Caco-2 (cell line): ENCODE measurements around the gene RPAP2. TPM values are rescaled to one million over a fixed set of nuclear protein-coding genes. Genes with fewer than 3 reads are reported as not detected.

Experiments used
- BruUV-seq: library from RNA; stranded (reverse); fragments of 400-500 nt; replicated peaks from 2 replicates; lab custom pipeline; 2021; lab: Mats Ljungman, UMichigan
- CTCF ChIA-PET: fragments of 300-600 bp; sonication (Branson Sonifier 250); formaldehyde crosslinking; loops from one replicate; lab custom pipeline; 2022; ENCODE audit warnings: antibody characterized with exemption; lab: Charles Lee
- POLR2A ChIA-PET: fragments of 300-600 bp; sonication (Branson Sonifier 250); formaldehyde crosslinking; loops from one replicate; lab custom pipeline; 2022; ENCODE audit warnings: antibody characterized with exemption; lab: Charles Lee
- DNase-seq, 2 experiments: peaks; one replicate each; pipeline versions ENCODE4 v3.0.0 to v3.0.0-alpha.2; 2020 to 2022
- H3K27me3 ChIP-seq: replicated peaks from 2 replicates; pipeline ENCODE4 v1.6.0; 2011; ENCODE audit warnings: low read length; ENCODE audit not compliant: control insufficient read depth, insufficient read depth
- H3K36me3 ChIP-seq: 2 replicates; pipeline ENCODE4 v1.5.1; 2011; ENCODE audit warnings: low read length; ENCODE audit not compliant: control insufficient read depth, insufficient read depth
- H3K4me1 ChIP-seq: fragments of 250-450 bp; sonication (Bioruptor Pico); 2 replicates; pipeline ENCODE4 v1.5.1; 2020; ENCODE audit warnings: mild to moderate bottlenecking
- H3K4me3 ChIP-seq: 2 replicates; pipeline ENCODE4 v1.5.1; 2011; ENCODE audit warnings: low read depth, mild to moderate bottlenecking, control low read depth, low read length
- H3K9me3 ChIP-seq: fragments of 250-450 bp; sonication (Bioruptor Pico); 2 replicates; pipeline ENCODE4 v1.5.1; 2020; ENCODE audit warnings: mild to moderate bottlenecking, moderate library complexity
- H3K27ac Mint-ChIP-seq: one replicate; pipeline ENCODE4 v1.8.0; 2022; ENCODE audit warnings: mixed read lengths; ENCODE audit not compliant: unreplicated experiment
- H3K27me3 Mint-ChIP-seq: one replicate; pipeline ENCODE4 v1.8.0; 2022; ENCODE audit warnings: mixed read lengths; ENCODE audit not compliant: insufficient read depth, unreplicated experiment
- H3K36me3 Mint-ChIP-seq: one replicate; pipeline ENCODE4 v1.8.0; 2022; ENCODE audit warnings: mild to moderate bottlenecking, mixed read lengths; ENCODE audit not compliant: insufficient read depth, unreplicated experiment
- H3K4me1 Mint-ChIP-seq: one replicate; pipeline ENCODE4 v1.8.0; 2022; ENCODE audit warnings: low read depth, mixed read lengths; ENCODE audit not compliant: unreplicated experiment
- H3K4me3 Mint-ChIP-seq: one replicate; pipeline ENCODE4 v1.8.0; 2022; ENCODE audit warnings: mild to moderate bottlenecking, moderate library complexity, mixed read lengths; ENCODE audit not compliant: unreplicated experiment
- H3K9me3 Mint-ChIP-seq: one replicate; pipeline ENCODE4 v1.8.0; 2022; ENCODE audit warnings: mixed read lengths; ENCODE audit not compliant: unreplicated experiment
- intact Hi-C: fragments of 100-400 bp; cut with micrococcal nuclease; formaldehyde crosslinking; loops from one replicate; pipeline ENCODE4 v1.10.0; 2022; ENCODE audit not compliant: unreplicated experiment
- total RNA-seq: library from RNA; stranded (reverse); gene quantifications from 2 replicates; pipeline ENCODE4 v1.2.3, GENCODE V29; 2022
- TF ChIP-seq, protein P1 (sequence below), 2 experiments: fragments of 200-600 bp in 1 of 2; IDR thresholded peaks; 1 replicate in 1 of 2; 2 replicates in 1 of 2; pipeline versions ENCODE4 v1.5.1 to v1.8.0; 2011 to 2022; ENCODE audit warnings: antibody characterized with exemption in 1 of 2, control low read depth in 1 of 2, inconsistent platforms in 1 of 2, low read depth in 1 of 2, low read length in 1 of 2, mild to moderate bottlenecking in 1 of 2, moderate library complexity in 1 of 2; ENCODE audit not compliant: insufficient read depth in 1 of 2, severe bottlenecking in 1 of 2, unreplicated experiment in 1 of 2

The RPAP2 gene
- total RNA-seq, 1 experiment from 2014 or later, result 16.8 TPM

DNA sequence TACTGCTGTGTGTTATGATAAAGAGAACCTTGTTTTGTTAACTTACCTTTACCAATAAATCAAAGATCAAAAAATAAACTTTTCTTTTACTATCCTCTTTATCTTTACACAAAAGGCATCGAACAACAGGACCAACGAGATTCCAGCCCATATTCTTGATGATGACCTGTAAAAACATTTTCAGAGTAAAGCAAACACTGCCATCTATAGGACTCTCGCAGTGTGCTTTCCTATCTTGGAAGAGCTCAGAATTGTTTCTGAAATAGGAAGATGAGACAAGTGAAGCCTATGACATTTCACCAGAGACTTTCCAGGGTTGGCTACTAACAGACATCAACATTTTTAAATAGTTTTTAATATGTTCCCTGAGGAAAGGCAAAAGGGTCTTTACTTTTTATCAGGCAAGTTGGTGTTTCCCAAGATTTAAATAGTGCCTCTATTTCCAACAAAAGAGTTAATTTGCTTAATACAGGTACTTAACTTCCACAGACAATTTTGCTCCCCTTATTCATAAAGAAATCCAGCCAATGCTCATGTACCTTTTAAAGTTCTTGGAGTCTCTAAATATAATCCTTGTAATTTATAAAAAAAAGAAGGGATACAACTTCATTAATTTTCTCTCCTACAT is 7.4 kb upstream of the RPAP2 start:
- TF ChIP-seq, protein P1, sequence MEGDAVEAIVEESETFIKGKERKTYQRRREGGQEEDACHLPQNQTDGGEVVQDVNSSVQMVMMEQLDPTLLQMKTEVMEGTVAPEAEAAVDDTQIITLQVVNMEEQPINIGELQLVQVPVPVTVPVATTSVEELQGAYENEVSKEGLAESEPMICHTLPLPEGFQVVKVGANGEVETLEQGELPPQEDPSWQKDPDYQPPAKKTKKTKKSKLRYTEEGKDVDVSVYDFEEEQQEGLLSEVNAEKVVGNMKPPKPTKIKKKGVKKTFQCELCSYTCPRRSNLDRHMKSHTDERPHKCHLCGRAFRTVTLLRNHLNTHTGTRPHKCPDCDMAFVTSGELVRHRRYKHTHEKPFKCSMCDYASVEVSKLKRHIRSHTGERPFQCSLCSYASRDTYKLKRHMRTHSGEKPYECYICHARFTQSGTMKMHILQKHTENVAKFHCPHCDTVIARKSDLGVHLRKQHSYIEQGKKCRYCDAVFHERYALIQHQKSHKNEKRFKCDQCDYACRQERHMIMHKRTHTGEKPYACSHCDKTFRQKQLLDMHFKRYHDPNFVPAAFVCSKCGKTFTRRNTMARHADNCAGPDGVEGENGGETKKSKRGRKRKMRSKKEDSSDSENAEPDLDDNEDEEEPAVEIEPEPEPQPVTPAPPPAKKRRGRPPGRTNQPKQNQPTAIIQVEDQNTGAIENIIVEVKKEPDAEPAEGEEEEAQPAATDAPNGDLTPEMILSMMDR (IDR thresholded peaks at IDR 0.05; ENCODE audit: insufficient read depth in 1 of 2, low read depth in 1 of 2, low read length in 1 of 2, severe bottlenecking in 1 of 2, unreplicated experiment in 1 of 2), result peak; percentile 25 to 58

DNA sequence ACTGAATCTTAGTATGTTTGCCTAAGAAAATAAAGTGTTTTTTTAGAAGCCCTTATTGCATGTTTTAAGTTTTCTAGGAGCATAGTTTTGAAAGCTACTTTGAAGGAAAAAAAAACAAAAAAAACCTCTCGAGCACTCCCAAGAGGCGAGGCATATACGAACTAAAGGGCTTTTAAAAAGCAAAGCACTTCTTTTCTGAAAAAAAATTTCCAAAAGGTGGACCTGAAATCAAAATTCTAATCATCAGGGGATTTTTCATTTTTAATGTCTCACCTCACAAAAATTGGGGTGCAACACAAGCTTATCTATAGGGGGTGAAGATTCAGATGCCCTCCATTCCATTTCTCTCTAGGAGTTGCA is 666 bp upstream of the RPAP2 start:
- H3K36me3 ChIP-seq, result no peaks in the 10 kb centered on the region
- no peaks in the 10 kb centered on the region; the same call in 1 of the 2 replicates for H3K4me1 ChIP-seq
- Mint-ChIP-seq H3K27me3 (no peaks in the 10 kb centered on the region), H3K27ac (peak overlapping the region; percentile 92), H3K9me3 (no peaks in the 10 kb centered on the region), H3K36me3 (peaks cover 14% of the 10 kb centered on the region), H3K4me3 (peak overlapping the region; percentile 95), H3K4me1 (peaks cover 6% of the 10 kb centered on the region)
- no peak for DNase-seq
- ChIA-PET POLR2A (interaction anchor here (0.6 kb wide), 1 partner anchor 455 kb away, joined by 5 read pairs; no protein-coding TSS in a partner anchor), CTCF (no interaction called here)
- intact Hi-C loops, result loop anchor here (5.0 kb wide), 1 partner anchor 144 kb away; no protein-coding TSS in a partner anchor
- H3K27me3 ChIP-seq, result no peaks in the 10 kb centered on the region
- BruUV-seq, result no TSS peak
- no peaks in the 10 kb centered on the region for H3K9me3 ChIP-seq
- H3K4me3 ChIP-seq, result peak overlapping the region; percentile 53
- TF ChIP-seq, protein P1 (IDR thresholded peaks at IDR 0.05; ENCODE audit: insufficient read depth in 1 of 2, low read depth in 1 of 2, low read length in 1 of 2, severe bottlenecking in 1 of 2, unreplicated experiment in 1 of 2), result no peak

More for the DNA sequence above, 7.4 kb upstream of the RPAP2 start:
- no peak overlapping the region for H3K4me3 ChIP-seq
- H3K27ac Mint-ChIP-seq, result no peak overlapping the region
- H3K4me1 Mint-ChIP-seq, result no peaks in the 10 kb centered on the region
- peak in 1 of 2 experiments; percentile 34 for DNase-seq
- intact Hi-C loops, result loop anchor here (1.0 to 2.0 kb wide), 2 partner anchors 211 to 294 kb away; partner anchors contain the start of gene BTBD8
- no peaks in the 10 kb centered on the region for H3K9me3 Mint-ChIP-seq
- ChIA-PET POLR2A (interaction anchor here (0.5 kb wide), 1 partner anchor 100 kb away, joined by 3 read pairs; no protein-coding TSS in a partner anchor), CTCF (interaction anchor here (0.5 to 1.4 kb wide), 6 partner anchors 286 to 473 kb away, joined by 3 to 14 read pairs (median 4); no protein-coding TSS in a partner anchor)
- 0 out of 2 replicates have a peak, but pooled peaks cover 5% of the 10 kb centered on the region for H3K4me1 ChIP-seq
- H3K36me3 ChIP-seq, result no peaks in the 10 kb centered on the region
- H3K27me3 ChIP-seq, result no peaks in the 10 kb centered on the region
- no peaks in the 10 kb centered on the region for H3K27me3 Mint-ChIP-seq
- H3K36me3 Mint-ChIP-seq, result peaks cover 12% of the 10 kb centered on the region
- H3K4me3 Mint-ChIP-seq, result no peak overlapping the region
- BruUV-seq, result no TSS peak
- H3K9me3 ChIP-seq, result no peaks in the 10 kb centered on the region

DNA sequence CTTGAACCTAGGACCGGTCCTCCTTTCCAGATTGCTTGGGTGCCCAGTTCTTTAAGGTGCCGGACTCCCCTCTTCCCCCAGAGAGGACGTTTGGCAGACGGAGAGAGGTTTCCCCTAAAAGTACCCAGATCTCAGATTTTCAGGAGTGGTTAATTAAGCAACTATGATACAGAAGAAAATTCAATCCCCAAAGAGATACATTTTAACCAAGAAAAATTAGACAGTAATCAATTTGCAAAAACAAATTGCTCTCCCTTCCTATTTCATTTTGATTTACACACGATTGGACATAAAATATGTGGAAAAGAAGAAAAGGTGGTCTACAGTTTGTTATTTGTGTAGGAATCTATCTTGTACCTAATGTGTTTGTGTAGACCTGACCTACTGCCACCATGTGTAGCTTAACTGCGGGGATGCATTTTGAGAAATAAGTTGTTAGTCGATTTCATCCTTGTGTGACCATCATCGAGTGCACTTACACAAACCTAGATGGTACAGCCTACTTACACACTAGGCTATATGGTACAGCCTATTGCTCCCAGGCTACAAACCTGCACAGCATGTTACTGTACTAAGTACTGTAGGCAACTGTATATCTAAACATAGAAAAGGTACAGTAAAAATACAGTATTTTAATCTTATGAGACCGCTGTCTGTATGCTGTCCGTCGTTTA is 755 bp downstream of the RPAP2 start:
- H3K27me3 Mint-ChIP-seq, result no peaks in the 10 kb centered on the region
- ChIA-PET POLR2A (interaction anchor here (0.5 kb wide), 1 partner anchor 862 kb away, joined by 3 read pairs; no protein-coding TSS in a partner anchor), CTCF (no interaction called here)
- Histone ChIP-seq H3K4me3 (peak overlapping the region; percentile 53), H3K27me3 (no peaks in the 10 kb centered on the region), H3K9me3 (no peaks in the 10 kb centered on the region), H3K4me1 (no peaks in the 10 kb centered on the region; the same call in 1 of the 2 replicates), H3K36me3 (no peaks in the 10 kb centered on the region)
- peaks cover 6% of the 10 kb centered on the region for H3K4me1 Mint-ChIP-seq
- H3K27ac Mint-ChIP-seq, result peak overlapping the region; percentile 92
- peaks cover 17% of the 10 kb centered on the region for H3K36me3 Mint-ChIP-seq
- BruUV-seq, result TSS peak; percentile 48
- no peak for DNase-seq
- TF ChIP-seq, protein P1 (IDR thresholded peaks at IDR 0.05; ENCODE audit: insufficient read depth in 1 of 2, low read depth in 1 of 2, low read length in 1 of 2, severe bottlenecking in 1 of 2, unreplicated experiment in 1 of 2), result no peak
- H3K9me3 Mint-ChIP-seq, result no peaks in the 10 kb centered on the region
- peak overlapping the region; percentile 95 for H3K4me3 Mint-ChIP-seq
- intact Hi-C loops, result loop anchor here (5.0 kb wide), 1 partner anchor 143 kb away; no protein-coding TSS in a partner anchor
